NCI-H1092 (cell line): ENCODE results near the gene RBBP8NL.
A peak's percentile ranks its signal among the peaks of the same experiment; 100 is the strongest.

Experiments used
- DNase-seq: peaks from one replicate; lab custom pipeline; 2025; lab: John Stamatoyannopoulos, UW

RBBP8NL gene

GRCh38 chr20:62392621-62393334, 34.6 kb downstream of the RBBP8NL start:
- DNase-seq = no peak

- DNase-seq = no peak
Observed at GRCh38 chr20:62392077-62392418, 35.3 kb downstream of the RBBP8NL start.

DNA sequence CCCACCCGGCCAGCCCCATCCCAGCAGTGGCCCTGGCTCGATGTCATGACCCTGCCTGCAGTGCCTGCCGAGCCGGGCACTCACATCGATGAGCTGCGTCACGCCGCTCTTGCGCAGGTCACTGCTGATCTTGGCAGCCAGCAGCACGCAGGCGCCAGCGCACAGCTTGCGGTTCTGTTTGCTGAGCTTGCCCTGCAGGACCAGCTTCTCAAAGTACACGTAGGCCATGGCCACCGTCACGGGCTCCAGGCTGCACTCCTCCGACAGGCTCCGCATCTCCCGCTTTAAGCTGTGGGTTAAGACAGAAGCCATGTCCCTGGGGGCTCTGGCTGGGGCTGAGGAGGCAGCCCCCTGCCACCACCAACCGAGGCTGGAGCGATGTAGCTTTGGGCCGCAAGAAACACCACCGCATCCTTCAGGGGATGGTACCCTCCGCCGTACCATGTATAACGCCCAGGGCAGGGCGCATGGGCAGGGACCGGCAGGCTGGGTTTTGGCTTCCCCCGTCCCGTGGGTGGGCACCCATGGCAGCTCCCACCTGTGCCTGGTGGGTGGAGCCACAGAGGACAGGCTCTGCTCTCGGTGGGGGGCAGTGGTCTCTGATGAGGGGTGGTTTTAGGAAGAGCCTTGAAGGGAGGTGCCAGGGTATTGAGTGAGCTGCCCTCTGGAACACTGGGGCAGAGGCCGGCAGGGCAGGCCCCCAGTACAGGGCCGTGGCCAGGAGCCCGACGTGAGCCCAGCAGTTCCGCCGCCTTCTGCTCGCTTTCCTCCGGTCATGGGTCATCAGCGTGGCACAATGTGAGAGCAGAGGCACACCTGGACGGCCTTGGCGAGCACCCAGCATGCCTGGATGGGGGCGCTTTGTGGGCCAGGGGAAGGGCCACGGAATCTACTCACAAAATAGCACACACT, 35.9 kb downstream of the RBBP8NL start:
- no peak for DNase-seq

GRCh38 chr20:62390317-62391164, 36.8 kb downstream of the RBBP8NL start:
- no peak for DNase-seq

GRCh38 chr20:62389601-62390087, 37.7 kb downstream of the RBBP8NL start:
- DNase-seq = no peak

DNA sequence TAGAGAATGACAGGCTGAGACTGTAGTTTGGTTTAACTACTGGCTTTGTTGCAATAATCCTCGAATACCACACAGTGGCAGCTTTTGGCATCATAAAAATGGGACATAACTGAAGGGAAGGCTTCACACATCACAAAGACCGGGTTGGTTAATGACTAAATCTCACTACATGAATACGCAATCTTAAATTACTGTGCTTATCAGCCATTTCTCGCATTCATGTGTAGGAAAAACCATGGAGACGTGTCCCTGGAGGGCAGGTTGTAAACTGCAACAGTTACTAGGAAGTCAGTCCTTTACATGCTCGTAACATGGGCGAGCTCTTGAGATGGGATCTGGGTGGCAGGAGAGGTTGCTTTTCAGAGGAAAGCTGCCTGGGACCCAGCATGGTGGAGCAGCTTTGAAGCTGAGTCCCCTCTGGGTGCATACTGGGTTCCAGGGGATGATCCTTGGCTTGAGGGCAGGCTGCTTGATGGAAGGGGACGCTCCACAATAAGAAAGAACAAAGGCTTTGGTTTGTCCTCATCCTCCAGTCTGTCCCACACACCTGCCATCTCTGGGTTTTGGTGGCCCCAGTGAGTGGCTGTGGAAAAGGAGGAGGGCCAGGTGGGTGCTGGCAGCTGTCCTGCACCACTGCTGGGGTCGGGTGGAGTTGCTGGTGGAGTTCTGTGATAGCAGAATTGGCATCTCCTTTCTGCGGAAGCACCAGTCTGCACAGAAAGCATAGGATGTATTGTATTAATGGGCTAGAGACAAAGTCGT, 38.3 kb downstream of the RBBP8NL start:
- DNase-seq = no peak

- DNase-seq = no peak
Observed at GRCh38 chr20:62387933-62388635, 39.3 kb downstream of the RBBP8NL start.

DNA sequence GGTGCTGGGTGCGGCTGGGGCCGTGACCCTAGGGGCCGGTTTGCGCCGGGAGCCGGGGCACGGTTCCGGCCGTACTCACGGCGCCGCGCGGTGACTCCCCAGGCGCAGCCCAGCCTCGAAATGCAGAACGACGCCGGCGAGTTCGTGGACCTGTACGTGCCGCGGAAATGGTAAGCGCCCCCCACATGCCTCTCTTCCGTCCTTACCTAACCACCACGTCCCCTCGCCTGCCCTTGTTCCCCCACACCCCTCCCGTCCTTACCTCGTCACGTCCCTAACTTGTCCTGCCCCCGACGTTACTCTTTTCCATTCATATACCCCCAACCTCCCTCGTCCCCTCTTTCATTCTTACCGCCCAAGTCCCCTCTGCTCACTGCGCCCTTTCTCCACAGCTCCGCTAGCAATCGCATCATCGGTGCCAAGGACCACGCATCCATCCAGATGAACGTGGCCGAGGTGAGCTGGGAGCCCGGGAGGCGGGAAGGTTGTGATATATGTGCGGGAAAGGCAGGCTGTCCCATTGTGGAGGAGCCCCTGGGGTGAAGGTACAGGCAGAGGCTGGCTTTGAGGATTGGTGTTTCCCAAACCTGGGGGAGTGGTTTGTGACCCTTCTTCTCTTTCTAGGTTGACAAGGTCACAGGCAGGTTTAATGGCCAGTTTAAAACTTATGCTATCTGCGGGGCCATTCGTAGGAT, 40.0 kb downstream of the RBBP8NL start:
- DNase-seq = no peak

GRCh38 chr20:62386383-62387218, 40.7 kb downstream of the RBBP8NL start, which contains the start of gene RPS21:
TSS of gene RPS21 (plus strand) at chr20:62387103. CDS start at chr20:62387339, 236 bp downstream.
- peak; percentile 89 for DNase-seq

- peak; percentile 44 for DNase-seq
Observed at GRCh38 chr20:62382306-62383198, 44.8 kb downstream of the RBBP8NL start.

DNA sequence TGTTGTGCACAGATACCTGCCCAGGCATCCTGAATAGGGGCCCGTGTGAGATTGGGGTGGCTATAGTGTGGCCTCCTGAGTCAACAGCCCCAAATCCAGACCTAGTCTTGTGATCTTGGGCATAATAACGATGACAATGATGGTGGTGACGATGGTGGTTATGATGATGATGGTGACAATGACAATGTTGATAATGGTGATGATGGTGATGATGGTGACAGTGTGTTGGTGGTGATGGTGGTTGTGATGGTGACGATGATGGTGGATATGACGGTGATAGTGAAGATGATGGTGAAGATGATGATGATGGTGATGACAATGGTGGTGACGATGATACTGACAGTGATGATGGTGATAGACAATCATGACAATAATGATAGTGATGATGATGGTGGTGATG, 45.5 kb downstream of the RBBP8NL start:
- DNase-seq = no peak

DNA sequence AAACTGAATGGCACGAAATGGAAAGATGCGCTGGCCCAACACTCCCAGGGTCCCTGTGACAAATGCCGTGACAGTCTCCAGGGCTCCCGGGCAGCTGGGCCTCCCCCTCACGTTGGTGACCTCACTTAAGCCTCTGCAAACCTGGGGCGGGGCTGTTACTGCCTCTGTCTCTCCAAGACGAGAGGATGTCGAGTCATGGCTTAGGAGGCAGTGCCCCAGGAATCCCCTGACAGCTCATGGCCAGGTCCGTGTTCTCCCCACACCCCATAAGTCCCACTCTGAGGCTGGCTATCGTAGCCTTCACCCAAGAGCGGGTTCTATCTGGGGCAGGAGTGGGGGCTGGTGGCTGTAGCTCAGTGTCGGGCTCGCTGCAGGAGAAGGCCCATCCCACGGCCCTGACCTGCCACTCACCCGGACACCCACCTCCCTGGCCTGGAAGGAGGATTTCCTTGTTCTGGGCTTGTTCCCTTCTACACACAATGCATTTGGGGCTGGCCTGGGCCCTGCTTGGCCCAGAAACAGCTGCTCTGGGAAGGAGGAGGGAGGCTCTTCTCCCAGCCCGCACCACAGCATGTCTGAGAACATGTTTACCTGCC, 46.0 kb downstream of the RBBP8NL start:
- DNase-seq = no peak

DNA sequence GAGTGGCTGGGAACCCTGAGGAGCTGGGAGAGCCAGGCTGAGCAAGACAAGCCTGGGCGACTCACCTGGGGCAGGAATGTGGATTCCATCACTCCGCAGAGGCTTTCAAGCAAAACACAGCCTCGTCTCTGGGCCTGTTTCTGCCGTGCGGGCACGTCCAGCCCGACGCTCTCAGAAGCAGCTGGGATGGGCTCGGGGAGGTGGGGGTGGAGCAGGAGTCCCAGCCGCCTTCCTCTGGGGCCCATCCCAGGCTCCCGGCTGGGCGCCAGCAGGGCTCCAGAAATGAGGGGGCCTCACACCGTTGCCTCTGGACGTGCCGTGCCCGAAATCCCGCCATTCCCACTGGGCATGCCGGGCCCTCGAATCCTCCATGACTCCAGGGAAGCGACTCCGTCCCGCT, 49.1 kb downstream of the RBBP8NL start:
- no peak for DNase-seq

- peak; percentile 64 for DNase-seq
Observed at GRCh38 chr20:62377615-62378178, 49.6 kb downstream of the RBBP8NL start.

DNA sequence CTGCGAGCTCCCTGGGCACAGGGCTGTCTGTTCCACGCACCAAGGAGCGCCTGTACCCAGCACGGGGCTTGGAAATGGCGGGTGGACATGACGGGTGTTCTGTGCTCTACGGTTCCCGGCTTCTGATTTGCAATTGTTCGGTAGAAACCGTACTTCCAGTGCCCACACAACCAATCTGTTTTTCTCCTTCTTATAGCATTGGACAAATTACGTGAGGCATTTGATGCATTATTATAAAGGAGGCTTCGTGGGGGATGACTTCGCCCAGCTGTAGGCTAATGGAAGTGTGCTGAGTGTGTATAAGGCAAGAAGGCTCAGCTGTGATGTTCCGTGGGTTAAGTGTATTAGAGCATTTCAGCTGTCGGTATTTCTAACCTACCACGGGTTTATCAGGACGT, 50.3 kb downstream of the RBBP8NL start:
- no peak for DNase-seq

GRCh38 chr20:62376112-62377063, 51.0 kb downstream of the RBBP8NL start:
- no peak for DNase-seq
